Esophagus muscularis mucosa (tissue), 4 donors: ENCODE results near the gene SH3BGRL. TPM values are rescaled to one million over a fixed set of nuclear protein-coding genes. Genes with fewer than 3 reads are reported as not detected.

Source experiments
- total RNA-seq, 4 donors: library from RNA; depleted of rRNA; stranded (reverse); fragments of >200 nt; gene quantifications; one replicate each; pipeline versions ENCODE4 v1.1.0 to v1.2.1, GENCODE V29; 2016

SH3BGRL gene
- total RNA-seq, 4 donors from 2014 or later = 251 to 338 (median 290) TPM

Other genes starting within 250 kb of the SH3BGRL start
- gene HMGN5, start 189 bp upstream of the SH3BGRL start, total RNA-seq = 10 to 100 TPM in 1 of 4 donors, 1 to 10 TPM in 3; 2.1 to 16.2 (median 3.2) TPM